IPS-15b (cell line): ENCODE data around the gene STAG3.
"Not testable (repeated sequence)": the region's sequence is repeated elsewhere in the genome, so short reads cannot be mapped to it uniquely, and the experiment has no call there.

ENCODE experiments used
- H3K27me3 ChIP-seq: one replicate; pipeline ENCODE4 v1.6.1; 2013; ENCODE audit warnings: low read length; ENCODE audit not compliant: control insufficient read depth, insufficient read depth
- H3K36me3 ChIP-seq: one replicate; pipeline ENCODE4 v1.6.1; 2013; ENCODE audit warnings: low read length; ENCODE audit not compliant: control insufficient read depth, insufficient read depth
- H3K4me1 ChIP-seq: one replicate; pipeline ENCODE4 v1.6.1; 2013; ENCODE audit warnings: mild to moderate bottlenecking, low read length; ENCODE audit not compliant: control insufficient read depth, insufficient read depth
- H3K4me3 ChIP-seq: one replicate; pipeline ENCODE4 v1.5.1; 2013; ENCODE audit warnings: low read depth, low read length
- H3K9ac ChIP-seq: one replicate; pipeline ENCODE4 v1.6.1; 2013; ENCODE audit warnings: low read depth, mild to moderate bottlenecking, low read length
- H3K9me3 ChIP-seq: one replicate; pipeline ENCODE4 v1.6.1; 2013; ENCODE audit warnings: mild to moderate bottlenecking, low read length; ENCODE audit not compliant: control insufficient read depth, insufficient read depth

The STAG3 gene

GRCh38 chr7:100177045-100178001 is at the start of gene STAG3, which contains the start of gene GPC2:
TSS of gene STAG3 (plus strand) at chr7:100177918. CDS start at chr7:100180557, 2,639 bp downstream.
TSS of gene GPC2 (minus strand) at chr7:100177381. CDS start at chr7:100177199, 182 bp downstream.
- Histone ChIP-seq H3K4me3 (peak within 1 kb of the TSS; percentile 93), H3K27me3 (peaks cover 11% of the 10 kb centered on the region), H3K9me3 (no peaks in the 10 kb centered on the region), H3K4me1 (peaks cover 3% of the 10 kb centered on the region), H3K36me3 (peaks cover 7% of the 10 kb centered on the region), H3K9ac (no peak within 1 kb of the TSS)

- no peak overlapping the region for H3K9ac ChIP-seq
- H3K9me3 ChIP-seq: no peaks in the 10 kb centered on the region
- H3K4me3 ChIP-seq: peak overlapping the region; percentile 99
- no peaks in the 10 kb centered on the region for H3K36me3 ChIP-seq
- H3K4me1 ChIP-seq: no peaks in the 10 kb centered on the region
- H3K27me3 ChIP-seq: peaks cover 17% of the 10 kb centered on the region
Measured at GRCh38 chr7:100128637-100128963, 49.1 kb upstream of the STAG3 start.

GRCh38 chr7:100130220-100130607 is 47.5 kb upstream of the STAG3 start:
- H3K9me3 ChIP-seq, H3K4me3 ChIP-seq, H3K36me3 ChIP-seq, H3K9ac ChIP-seq, H3K4me1 ChIP-seq: not testable (repeated sequence)
- peaks cover 17% of the 10 kb centered on the region for H3K27me3 ChIP-seq

GRCh38 chr7:100130608-100131453 is 46.9 kb upstream of the STAG3 start:
- Histone ChIP-seq H3K36me3 (no peaks in the 10 kb centered on the region), H3K27me3 (peaks cover 17% of the 10 kb centered on the region), H3K4me3 (peak overlapping the region; percentile 18), H3K9ac (no peak overlapping the region), H3K9me3 (no peaks in the 10 kb centered on the region), H3K4me1 (no peaks in the 10 kb centered on the region)

DNA sequence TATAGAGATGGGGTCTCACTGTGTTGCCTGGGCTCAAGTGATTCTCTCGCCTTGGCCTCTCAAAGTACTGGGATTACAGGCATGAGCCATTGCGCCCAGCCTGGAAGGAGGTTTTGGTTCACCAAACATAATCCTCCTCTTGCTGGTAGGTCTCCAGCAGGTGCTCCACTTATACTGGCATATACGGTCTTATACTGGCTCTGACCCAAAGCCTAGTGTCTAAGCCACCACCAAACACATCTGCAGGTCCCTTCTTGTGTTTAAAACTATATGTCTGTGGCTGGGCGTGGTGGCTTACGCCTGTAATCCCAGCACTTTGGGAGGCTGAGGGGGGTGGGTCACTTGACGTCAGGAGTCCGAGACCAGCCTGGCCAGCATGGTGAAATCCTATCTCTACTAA is 45.6 kb upstream of the STAG3 start:
- no peaks in the 10 kb centered on the region for H3K4me1 ChIP-seq
- no peaks in the 10 kb centered on the region for H3K9me3 ChIP-seq
- no peaks in the 10 kb centered on the region for H3K36me3 ChIP-seq
- no peak overlapping the region for H3K9ac ChIP-seq
- H3K4me3 ChIP-seq: no peak overlapping the region
- H3K27me3 ChIP-seq: peaks cover 17% of the 10 kb centered on the region

GRCh38 chr7:100132697-100133151 is 45.0 kb upstream of the STAG3 start:
- Histone ChIP-seq H3K27me3 (peaks cover 16% of the 10 kb centered on the region), H3K36me3 (no peaks in the 10 kb centered on the region), H3K4me3 (no peak overlapping the region), H3K9ac (no peak overlapping the region), H3K4me1 (no peaks in the 10 kb centered on the region), H3K9me3 (no peaks in the 10 kb centered on the region)

- Histone ChIP-seq H3K4me3 (no peak overlapping the region), H3K36me3 (no peaks in the 10 kb centered on the region), H3K27me3 (no peaks in the 10 kb centered on the region), H3K9me3 (no peaks in the 10 kb centered on the region), H3K4me1 (no peaks in the 10 kb centered on the region), H3K9ac (no peak overlapping the region)
Measured at GRCh38 chr7:100137851-100138760, 39.6 kb upstream of the STAG3 start.

- Histone ChIP-seq H3K4me3 (no peak overlapping the region), H3K36me3 (no peaks in the 10 kb centered on the region), H3K9ac (no peak overlapping the region), H3K27me3 (no peaks in the 10 kb centered on the region), H3K4me1 (no peaks in the 10 kb centered on the region), H3K9me3 (no peaks in the 10 kb centered on the region)
Measured at GRCh38 chr7:100141555-100141949, 36.2 kb upstream of the STAG3 start.

DNA sequence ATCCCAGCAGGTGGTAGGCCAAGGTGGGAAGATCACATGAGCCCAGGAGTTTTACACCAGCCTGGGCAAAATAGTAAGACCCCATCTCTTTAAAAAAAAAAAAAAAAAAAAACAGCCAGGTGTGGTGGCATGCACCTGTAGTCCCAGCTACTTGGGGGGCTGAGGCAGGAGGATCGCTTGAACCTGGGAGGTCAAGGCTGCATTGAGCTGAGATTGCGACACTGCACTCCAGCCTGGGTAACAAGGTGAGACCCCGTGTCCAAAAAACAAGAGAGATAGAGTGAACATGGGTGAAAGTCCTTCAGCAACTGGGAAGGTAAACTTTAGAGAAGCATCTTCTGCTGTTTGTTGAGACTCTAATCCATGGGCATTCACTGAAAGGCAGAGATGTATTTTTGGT is 35.3 kb upstream of the STAG3 start:
- Histone ChIP-seq H3K4me3 (no peak overlapping the region), H3K4me1 (no peaks in the 10 kb centered on the region), H3K9ac (no peak overlapping the region), H3K9me3 (no peaks in the 10 kb centered on the region), H3K27me3 (no peaks in the 10 kb centered on the region), H3K36me3 (no peaks in the 10 kb centered on the region)

DNA sequence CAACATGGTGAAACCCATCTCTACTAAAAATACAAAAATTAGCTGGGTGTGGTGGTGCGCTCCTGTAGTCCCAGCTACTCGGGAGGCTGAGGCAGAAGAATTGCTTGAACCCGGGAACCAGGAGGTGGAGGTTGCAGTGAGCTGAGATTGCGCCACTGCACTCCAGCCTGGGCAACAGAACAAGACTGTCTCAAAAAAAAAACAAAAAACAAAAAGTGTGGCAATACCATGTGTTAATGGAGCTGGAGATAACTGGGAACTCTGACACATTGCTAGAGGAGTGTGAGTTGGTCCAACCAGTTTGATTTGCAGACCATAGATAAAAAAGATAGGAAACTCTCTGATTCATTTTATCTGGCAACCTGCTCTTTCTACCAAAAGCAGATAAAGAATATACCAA is 31.4 kb upstream of the STAG3 start:
- H3K9ac ChIP-seq, H3K4me3 ChIP-seq, H3K9me3 ChIP-seq, H3K27me3 ChIP-seq, H3K36me3 ChIP-seq, H3K4me1 ChIP-seq: not testable (repeated sequence)

DNA sequence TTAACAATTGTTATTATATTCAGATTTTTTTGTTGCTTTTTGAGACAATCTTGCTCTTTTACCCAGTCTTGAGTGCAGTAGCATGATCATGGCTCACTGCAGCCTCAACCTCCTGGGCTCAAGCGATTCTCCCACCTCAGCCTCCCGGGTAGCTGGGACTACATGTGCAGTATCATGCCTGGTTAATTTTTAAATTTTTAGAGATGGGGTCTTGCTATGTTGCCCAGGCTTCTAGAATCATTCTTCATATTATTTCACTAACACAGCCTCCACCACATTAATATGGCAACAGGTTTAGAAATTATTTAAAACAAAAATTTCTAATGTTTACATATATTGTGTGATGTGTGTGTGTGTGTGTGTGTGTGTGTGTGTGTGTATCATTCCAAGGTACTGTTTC is 30.4 kb upstream of the STAG3 start:
- Histone ChIP-seq H3K9me3 (no peaks in the 10 kb centered on the region), H3K27me3 (no peaks in the 10 kb centered on the region), H3K4me3 (no peak overlapping the region), H3K4me1 (peaks cover 5% of the 10 kb centered on the region), H3K36me3 (no peaks in the 10 kb centered on the region), H3K9ac (no peak overlapping the region)
